Measurements from ENCODE around the gene TSPEAR.
"Not testable (repeated sequence)": the region's sequence is repeated elsewhere in the genome, so short reads cannot be mapped to it uniquely, and the experiment has no call there.

Gene TSPEAR

DNA sequence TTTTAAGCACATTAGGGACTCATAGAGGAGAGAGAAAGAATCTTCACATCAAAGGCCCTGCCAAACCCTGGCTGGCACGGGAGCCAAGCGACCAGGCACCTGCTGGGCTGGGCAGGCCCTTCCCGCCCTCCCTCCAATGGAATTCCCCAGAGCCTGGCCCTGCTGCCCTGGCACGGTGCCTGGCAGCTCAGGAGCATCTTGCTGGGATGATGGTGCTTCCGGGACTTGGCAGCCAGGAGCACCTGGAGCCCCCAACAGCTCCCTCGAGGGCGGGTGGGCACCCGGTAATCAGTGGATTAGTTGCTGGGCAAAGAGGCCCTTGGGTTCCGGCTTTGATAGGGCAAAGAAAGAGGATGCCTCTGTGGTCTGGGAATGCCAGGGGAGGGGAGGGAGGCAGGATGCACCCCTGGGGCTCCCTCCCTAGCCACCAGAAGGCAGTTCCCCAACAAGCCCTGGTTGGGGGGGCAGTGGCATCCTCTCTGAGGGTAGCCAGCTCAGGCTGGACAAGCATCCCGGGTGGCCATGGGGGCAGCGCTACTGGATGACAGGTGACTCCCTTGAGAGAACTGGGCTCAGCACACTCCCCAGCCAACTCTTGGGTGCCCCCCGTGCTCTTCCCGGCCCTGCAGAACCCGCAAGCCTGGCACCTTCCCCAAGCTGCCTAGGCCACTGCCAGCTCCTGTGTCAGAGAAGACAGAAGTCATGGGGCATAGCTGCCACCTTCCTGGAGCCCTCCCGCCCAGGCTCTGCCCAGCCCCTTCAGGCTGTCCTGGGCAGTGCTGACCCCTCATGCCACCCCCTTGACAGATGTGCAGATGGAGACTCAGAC, 197.8 kb downstream of the TSPEAR start:
- DNase-seq = no peak

DNA sequence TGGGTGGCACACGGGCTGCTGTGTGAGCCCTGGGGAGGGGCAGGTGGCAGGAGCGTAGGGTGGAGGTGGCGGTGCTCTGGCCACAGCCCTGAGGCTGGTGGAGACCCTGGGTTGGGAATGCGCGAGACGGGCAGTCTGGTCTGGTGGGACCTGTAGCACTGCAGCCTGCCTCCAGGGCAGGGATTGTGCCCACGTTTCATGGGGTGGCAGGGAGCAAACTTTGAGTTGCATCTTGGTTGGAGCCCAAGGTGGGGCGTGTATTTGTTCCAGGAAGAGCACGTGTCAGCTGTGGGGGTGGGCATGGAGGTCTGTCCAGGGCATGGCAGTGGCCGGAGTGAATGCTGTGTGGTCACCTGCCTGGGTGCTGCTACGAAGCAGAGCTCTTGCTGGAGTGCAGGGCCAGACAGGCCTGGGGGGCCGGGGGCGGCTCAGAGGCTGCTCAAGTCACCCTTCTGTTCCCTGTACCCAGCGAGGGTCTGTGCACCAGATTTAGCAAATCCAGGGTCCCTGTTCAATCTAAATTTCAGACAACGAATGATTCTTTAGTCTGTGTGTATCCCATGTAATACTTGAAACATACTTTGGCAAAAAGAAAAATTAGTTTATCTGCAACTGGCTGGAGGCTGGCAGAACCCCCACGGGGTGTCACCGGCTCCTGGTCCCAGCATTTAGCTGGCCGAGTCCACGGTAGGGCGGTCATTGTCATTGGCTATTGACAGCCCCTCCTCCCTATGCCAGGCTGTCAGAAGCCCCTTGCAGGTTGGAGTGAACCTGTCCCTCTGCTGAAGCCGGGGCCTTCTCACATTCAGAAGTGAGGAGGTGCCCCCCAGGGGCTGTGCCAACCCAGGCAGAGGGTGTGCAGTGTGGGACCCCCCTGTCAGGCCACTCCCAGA, 198.6 kb downstream of the TSPEAR start:
- no peak for DNase-seq

DNA sequence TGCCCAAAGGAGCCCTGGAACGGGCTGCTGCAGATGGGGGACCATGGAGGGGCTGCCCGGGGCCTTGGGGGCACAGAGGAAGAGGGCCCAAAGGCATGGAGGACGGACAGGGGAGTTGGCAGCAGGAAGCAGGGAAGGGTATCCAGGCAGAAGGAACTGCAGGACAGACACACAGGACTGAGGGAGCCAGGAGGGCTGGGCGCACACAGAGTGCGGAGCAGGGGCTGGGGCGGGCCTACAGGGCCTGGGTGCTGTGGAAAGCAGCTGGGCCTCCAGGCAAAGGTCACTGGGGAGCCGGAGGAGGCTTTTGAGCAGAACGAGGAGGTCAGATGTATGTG, 199.5 kb downstream of the TSPEAR start:
- no peak for DNase-seq

DNA sequence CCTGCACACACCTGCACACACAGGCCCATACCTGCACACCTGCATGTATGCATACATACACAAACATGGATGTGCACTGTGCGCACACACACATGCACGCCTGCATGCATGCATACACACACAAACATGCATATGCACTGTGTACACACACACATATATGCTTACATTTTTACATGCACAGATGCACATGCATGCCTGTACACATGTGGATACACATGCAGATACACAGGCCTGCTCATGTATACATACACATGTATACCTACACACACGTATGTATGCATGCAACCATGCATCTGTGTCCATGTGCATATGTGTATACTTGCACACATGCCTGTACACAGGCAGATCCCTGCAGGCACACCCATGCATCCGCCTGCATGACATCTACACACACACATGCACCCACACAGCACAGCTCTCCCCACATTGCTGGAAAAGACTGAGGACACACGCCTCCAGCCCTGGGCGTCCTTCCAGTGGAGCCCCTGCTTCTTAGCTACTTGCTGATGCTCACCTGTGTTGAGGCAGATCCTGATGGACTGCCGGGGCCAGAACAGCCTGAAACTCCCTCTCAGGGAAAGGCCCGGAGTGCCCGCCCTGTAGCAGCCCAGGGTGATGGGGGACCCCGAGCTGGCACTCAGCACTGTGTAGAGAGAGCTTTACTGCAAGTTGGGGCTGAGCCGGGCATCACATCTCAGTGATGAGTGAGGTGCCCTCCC, 200.0 kb downstream of the TSPEAR start:
- DNase-seq = no peak

DNA sequence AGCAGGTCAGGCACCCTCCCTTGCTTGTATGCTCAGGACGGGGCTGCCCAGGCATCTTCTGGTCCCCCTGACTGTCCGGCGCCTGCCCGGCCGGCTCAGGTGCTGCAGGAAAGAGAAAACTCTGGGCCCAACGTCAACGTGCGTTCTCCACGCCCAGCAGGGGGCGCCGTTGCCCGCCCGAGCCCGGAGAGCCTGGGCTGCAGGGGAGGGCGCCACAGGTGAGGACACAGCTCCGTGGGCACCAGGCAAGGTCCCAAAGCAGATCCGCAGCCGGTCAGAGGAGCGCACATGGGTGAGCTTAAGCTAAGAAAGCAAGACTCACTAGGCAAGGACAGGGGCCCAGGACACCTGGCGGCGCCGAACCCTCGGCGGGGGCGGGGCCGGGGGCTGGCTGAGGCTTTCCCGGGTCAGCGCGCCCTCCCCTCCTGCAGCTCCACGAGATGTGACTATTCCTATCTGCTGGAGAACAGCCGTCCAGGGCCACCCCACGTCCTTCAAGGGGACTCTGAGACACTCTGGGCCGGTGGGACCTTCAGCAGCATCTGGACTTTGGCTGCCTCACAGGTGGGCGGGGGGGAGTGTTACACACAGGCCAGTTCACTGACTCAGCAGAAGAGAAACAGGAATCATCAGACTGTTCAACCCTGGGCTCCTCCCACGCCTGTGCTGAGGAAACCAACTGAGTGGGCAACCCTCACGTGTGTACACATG, 200.7 kb downstream of the TSPEAR start:
- peak in 3 of 14 donors; percentile 1 to 20 (median 8) for DNase-seq

DNA sequence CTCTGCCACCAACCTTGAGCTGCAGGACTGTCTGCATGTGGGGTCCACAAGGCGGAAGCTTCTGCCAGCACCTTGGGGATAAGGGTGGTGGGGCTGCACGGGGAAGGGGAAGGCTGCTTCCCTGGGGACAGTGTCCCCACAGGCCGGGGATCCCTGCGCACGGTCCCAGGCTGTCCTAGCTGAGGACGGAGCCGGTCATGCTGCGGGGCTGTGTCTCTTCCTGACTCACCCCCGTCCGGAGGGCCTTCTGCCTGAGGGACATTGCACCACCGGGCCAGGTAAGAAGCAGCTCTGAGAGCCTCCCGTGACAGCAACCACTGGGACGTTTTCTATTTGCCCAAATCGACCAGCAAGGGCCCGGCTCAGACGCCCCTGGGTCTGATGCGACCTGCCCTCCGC, 201.3 kb downstream of the TSPEAR start:
- DNase-seq = no peak

DNA sequence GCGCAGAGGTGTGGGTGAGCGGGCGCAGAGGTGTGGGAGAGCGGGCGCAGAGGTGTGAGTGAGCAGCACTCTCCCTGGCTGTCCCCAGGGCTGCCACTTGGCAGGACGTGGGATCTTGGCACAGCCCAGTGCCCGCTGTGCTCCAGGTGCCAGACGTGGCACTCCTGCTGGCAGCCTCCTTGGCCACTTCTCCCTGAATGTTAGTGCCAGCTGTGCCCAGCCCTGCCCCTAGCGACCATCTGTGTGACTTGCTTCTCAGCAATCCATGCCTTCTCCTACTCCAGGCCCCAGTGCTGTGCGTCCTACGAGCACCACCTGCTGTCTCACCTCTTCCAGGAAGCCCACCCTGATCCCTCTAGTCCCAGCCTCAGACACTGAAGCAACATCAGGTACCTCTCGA, 201.8 kb downstream of the TSPEAR start:
- no peak for DNase-seq

DNA sequence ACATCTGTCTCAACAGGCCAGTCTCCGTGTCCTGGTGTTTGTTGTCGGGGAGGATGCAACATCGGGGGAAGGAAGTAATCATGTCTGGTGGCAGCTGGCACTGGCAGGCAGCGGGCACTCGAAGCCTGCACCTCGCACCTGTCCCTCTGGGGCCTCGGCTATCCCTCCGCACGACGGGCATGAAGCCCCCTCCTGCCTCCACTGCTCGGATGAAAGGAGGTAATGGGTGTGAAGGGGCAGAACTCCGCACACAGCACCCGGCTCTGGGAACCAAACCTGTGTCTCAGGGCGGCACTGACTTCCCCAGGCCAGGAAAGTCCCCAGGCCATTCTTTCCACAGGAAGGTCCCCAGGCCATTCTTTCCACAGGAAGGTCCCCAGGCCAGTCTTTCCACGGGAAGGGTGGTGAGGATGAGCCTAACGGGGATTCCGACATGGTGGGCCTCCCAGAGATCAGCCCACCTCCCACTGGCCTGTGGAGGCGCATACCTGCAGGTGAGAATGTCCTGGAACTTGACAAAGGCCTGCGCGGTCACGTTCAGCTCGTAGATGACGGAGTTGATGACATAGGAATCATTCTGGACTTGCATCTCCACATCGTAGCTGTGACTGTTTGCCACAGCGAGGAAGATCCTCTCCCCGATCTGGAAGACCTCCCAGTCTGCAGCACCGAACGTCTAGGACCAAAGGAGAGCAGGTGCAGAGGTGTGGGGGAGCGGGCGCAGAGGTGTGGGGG, 202.5 kb downstream of the TSPEAR start:
- DNase-seq = no peak

DNA sequence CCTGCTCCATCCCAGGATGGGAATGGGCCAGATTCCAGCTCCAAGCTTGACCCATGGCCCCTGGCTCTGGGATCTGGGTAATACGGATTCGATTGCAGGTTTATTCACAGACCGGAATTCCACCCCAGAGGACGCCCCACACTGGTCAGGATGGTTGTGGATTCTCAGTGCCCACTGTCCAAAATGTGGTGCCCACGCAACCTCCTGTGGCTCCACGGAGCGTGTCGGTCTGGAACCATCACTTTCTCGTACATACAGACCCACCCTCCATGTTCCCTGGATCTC, 203.0 kb downstream of the TSPEAR start:
- no peak for DNase-seq

DNA sequence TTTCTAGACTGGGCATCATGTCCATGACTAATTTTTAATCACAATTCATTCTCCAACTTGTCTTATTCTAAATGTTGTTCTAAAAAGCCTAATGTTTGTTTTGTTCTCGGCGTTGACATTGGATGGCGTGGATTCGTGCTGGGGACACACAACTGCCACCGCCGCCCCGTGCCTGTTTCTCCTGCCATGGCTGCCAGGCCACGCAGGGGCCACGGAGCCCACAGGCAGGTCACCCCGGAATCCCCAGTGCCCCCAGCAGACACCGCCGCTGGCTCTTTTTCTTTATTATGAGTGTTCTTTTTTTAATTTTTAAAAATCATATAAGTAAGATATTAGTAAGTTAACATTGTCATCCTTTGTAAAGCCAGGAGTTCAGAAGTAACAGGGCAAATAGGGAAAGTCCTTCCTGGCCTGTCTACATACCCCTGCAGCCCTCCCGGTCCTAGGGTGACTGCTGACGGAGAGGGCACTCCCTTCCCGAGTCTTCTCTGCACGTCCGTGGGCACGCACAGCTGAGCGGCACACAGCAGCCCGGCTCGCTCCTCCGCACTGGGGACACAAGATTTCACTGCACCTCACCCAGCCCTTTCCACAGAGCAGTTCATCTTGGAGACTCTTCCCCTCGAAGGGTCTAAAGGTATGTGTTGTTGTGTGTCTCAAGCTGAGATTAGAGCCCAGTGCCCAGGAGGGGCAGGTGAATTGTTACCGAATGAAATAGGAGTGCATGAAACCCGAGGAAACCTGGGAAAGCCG, 203.5 kb downstream of the TSPEAR start:
- DNase-seq = no peak

DNA sequence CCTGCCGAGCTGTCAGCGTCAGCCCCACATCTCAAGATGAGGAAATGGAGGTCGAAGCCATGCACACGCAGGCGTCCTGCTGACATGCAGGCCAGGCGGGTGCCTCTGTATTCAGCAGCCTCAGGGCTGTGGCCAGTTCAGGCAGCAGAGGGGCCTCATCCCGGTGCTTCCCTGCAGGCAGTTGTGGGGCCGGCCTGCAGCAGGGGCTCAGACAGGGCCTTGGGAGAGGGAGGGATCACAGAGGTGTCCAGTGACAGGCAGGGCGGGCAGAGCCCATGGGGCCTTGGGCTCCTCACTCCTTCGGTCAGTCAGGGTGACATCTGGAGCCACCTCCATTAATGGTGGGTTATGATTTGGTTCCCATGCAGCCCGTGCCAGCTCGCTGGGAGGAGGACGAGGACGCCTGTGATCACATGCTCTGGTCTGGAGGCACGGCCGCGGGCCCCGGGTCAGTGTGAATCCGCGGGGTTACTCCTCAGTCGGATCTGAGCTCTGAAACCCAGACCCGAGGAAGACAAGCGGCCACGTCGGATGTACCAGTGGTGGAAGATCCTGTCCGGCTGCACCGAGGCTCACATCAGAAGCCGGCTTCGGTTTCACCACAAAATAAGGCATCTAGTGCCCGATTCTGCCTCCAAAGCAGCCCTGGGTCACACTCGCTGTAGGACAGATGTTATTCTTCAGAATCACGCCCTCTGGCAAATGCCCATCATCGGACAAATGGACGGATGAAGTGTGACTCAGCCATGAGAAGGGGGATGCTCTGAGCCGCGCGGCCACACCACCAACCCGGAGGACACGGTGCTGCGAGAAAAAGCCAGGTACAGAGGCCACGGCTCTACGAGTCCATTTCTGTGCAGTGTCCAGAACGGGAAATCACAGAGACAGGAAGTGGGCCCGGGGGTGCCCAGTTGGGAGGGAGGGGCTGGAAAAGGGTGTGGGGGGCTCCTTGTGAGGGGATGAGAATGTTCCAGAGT, 204.8 kb downstream of the TSPEAR start:
- DNase-seq = no peak

DNA sequence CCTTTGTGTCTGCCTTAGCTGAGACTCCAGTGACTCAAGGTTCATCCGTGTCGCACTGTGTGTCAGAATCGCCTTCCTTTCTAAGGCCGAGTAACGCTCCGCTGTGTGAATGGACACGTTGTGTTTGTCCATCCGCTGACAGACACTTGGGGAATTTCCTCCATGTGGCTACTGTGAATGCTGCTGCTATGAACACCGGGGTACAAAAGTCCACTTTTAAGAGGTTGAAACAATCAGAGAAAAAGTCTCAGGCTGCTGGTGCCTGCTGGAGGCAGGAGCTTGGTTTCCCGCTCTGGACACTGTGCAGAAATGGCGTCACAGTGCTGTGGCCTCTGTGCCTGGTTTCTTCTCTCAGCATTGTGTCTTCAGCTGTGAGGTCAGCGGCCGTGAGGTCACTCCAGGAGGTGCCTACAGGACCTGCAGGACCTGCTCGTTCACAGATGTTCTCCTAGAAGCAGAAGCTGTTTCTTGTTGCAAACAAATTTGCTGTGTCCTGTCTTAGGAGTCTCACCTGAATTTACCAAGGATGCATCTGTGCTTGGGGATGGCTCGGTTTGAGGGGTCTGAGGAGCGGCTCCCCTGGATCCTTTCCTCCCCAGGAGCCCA, 205.6 kb downstream of the TSPEAR start:
- no peak for DNase-seq

DNA sequence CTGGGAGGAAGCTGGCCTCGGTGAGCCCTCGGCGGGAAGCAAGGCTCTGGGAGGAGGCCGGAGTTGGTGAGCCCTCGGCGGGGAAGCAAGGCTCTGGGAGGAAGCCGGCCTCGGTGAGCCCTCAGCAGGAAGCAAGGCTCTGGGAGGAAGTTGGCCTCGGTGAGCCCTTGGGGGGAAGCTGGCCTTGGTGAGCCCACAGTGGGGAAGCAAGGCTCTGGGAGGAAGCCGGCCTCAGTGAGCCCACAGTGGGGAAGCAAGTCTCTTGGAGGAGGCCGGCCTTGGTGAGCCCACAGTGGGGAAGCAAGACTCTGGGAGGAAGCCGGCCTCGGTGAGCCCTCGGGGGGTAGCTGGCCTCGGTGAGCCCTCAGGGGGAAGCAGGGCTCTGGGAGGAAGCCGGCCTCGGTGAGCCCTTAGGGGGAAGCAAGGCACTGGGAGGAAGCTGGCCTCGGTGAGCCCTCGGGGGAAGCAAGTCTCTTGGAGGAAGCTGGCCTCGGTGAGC, 207.4 kb downstream of the TSPEAR start:
- no peak for DNase-seq

DNA sequence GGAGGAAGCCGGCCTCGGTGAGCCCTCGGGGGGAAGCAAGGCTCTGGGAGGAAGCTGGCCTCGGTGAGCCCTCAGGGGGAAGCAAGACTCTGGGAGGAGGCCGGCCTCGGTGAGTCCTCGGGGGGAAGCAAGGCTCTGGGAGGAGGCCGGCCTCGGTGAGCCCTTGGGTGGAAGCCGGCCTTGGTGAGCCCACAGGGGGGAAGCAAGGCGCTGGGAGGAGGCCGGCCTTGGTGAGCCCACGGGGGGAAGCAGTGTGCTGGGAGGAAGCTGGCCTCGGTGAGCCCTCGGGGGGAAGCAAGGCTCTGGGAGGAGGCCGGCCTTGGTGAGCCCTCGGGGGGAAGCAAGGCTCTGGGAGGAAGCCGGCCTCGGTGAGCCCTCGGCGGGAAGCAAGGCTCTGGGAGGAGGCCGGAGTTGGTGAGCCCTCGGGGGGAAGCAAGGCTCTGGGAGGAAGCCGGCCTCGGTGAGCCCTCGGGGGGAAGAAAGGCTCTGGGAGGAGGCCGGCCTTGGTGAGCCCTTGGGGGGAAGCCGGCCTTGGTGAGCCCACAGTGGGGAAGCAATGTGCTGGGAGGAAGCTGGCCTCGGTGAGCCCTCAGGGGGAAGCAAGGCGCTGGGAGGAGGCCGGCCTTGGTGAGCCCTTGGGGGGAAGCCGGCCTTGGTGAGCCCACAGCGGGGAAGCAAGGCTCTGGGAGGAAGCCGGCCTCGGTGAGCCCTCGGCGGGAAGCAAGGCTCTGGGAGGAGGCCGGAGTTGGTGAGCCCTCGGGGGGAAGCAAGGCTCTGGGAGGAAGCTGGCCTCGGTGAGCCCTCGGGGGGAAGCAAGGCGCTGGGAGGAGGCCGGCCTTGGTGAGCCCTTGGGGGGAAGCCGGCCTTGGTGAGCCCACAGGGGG, 208.1 kb downstream of the TSPEAR start:
- not testable (repeated sequence) for DNase-seq

DNA sequence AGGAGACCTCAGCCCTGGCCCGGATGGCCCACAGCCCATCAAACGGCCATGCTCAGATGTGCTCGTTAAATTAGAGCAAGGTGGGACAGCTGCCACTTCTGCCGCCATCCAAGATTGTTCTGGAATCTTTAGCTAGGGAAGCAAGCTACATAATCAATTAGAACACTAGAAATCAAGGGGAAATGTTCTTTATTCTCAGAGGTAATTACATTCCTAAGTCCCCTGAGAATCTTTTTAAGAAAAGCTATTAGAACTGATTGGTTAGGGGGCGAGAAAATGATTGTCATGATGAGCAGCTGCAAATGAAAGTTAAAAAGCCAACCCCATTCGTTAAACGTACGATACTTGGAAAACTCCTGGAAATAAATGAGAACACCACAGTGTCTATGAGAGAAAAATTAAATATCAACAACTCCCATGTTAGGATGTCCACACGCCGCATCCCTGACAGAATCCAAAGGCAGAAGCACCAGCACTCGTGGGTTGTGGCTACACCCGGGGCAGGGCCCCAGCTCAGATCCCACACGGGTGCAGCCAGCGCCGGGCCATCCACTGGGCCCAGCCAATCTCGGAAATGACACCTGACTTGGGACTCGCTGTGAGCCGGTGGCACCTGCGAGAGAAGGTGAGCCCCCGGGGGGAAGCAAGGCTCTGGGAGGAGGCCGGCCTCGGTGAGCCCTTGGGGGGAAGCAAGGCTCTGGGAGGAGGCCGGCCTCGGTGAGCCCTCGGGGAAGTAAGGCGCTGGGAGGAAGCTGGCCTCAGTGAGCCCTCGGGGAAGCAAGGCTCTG, 209.0 kb downstream of the TSPEAR start:
- no peak for DNase-seq

DNA sequence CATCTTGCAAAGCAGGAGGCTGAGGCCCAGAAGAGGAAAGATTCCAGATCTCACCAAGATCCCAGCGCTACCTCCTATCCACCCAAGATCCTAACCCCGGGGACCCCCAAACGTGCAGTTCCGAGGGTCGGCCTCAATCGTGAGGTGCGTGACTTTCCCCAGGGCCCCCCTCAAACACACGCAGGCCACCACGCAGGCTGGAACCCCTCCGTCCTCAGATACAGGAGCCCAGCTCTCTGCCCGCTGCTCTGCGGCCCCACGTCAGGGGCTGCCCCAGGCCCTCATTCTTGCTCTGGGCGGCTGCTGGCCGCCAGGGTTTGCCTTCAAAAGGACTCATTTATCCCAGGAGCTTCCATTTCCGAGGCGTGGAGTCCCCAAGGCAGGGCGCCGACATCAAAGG, 211.3 kb downstream of the TSPEAR start:
- no peak for DNase-seq

DNA sequence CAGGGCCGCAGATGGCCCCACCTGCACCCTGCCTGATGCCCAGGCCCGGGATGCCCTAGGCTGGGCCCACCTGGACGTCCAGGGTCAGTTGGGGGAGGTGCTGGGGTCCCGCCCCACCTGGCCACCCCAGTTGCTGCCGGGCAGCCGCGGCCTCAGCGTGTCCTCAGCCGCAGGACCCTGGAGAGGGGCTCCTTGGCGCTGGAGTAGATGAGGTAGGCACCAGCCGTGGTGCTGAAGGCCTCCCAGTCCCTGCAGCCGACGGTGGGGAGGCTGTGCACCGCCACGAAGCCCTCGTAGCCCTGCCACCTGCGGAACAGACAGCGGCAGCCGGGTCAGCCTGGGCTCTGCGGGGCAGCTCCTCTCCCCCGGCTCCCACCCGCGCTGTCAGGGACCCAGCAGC, 211.7 kb downstream of the TSPEAR start:
- no peak for DNase-seq

DNA sequence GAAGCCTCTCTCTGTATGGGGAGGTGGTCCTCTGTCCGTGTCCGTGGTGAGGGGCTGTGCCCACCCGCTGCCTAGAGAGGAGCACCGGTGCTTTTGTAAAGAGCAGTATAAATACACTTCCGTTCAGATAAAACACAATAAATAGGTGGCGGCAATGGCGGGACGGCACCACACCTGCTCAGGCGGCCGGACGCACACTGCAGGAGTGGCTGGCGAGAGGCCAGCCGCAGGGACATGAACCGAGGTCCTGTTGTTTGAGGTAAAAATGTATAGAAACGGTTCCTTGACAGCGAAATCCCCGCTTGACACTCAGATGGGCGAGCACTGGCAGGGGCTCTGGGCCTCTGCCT, 212.2 kb downstream of the TSPEAR start:
- DNase-seq = no peak

Measured in C1 segment of cervical spinal cord (tissue), 14 donors.